Sciatic nerve (tissue), 2 donors: ENCODE results near the gene GAPVD1. TPM values are rescaled to one million over a fixed set of nuclear protein-coding genes. Genes with fewer than 3 reads are reported as not detected.

ENCODE experiments used
- ATAC-seq: fragments of 200-7000 bp; cut with Tn5 transposase; one replicate; pipeline ENCODE4 v1.9.1; 2020; ENCODE audit warnings: mild to moderate bottlenecking, moderate library complexity
- DNase-seq: peaks from one replicate; pipeline ENCODE4 v3.0.0-alpha.2; 2020; ENCODE audit warnings: low spot score
- intact Hi-C: fragments of 100-400 bp; cut with DNase I; formaldehyde crosslinking; loops from one replicate; pipeline ENCODE4 v1.14.2; 2022
- total RNA-seq: library from RNA; stranded (reverse); fragmentation: NEBNext Ultra II Directional; extraction: Animal tissue kit (Norgen Biotek cat#: 25700); gene quantifications from one replicate; pipeline ENCODE4 v1.2.1, GENCODE V29; 2021
- donor health status: DM: no; HTN: no; CAD: no.
- donor health status: DM: no; HTN: no; CAD: no.

Gene GAPVD1
- total RNA-seq, 1 donor from 2014 or later, result 73.3 TPM

DNA sequence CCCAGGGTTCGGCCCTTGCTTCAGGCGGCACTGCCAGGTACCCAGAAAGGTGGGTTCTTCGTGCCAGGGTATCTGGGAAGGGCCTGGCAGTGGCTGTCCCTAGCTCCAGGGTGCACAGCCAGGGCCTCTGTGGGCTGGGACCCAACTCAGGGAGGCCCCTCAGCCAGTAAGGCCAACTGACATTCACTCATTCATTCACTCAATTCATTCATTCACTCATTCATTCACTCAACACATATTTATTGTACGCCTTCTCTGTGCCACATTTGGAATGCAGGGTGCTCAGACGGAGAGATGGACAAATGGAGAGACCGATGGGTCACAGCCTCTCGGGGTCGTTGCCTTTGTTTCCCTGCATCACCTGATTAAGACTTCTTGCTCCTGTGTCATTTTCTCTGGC, 154.9 kb downstream of the GAPVD1 start:
- no peak for ATAC-seq
- intact Hi-C loops, result no loop called here
- no peak for DNase-seq

Other genes with a start within 250 kb of the GAPVD1 start
- gene SCAI, start 118.3 kb upstream of the GAPVD1 start, total RNA-seq, result 13.7 TPM
- gene PPP6C, start 72.0 kb upstream of the GAPVD1 start, total RNA-seq, result 37.3 TPM
- 14.4 TPM for gene RABEPK, start 61.3 kb upstream of the GAPVD1 start, total RNA-seq
- gene HSPA5, start 20.5 kb upstream of the GAPVD1 start, total RNA-seq, result 172 TPM